Activated naive CD8-positive, alpha-beta T cell treated with anti-CD3 and anti-CD28 coated beads, Interleukin-2, amount 50 U/mL, for 16 hours (primary cell): ENCODE measurements around the gene ARMC2.

Source experiments
- DNase-seq: peaks from one replicate; pipeline ENCODE4 v3.0.0-alpha.2; 2020; ENCODE audit warnings: low read depth, low spot score

Gene ARMC2

DNA sequence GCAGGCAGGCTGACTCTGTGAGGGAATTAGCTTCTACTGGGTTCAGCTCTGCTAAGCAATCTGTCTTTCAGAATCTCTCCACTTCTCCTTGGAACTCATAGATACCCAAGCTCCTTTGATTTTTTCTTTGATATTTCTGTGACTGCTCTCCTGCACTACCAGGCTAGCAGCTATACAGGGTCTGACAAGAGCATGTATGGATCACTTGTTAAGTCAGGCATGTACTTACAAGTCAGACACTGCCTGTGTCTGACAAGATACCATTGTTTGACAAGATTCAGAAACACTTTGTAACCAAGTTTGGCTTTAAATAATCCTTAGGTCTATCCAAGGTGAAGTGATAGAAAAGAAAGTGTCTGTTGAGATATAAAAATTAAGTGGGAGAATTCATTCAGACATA is 167.0 kb downstream of the ARMC2 start:
- DNase-seq, result no peak

DNA sequence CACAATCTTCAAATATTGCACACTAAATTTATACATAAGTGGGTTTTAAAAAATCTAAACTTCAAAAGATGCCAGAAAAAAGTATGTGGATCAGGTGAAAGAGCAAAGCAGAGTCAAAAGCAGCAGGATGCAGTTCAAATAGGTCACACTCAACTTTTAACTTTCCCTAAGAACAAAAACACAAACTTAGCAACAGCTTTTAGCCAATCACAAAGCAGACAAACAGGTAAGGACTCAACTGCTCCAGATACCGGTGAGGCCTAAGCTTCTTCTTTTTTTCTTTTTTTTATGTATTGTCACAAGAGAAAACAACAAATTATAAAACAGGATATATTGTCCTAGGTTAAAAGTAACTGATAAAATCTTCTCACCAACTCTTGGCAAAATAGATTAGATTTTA is 171.7 kb downstream of the ARMC2 start:
- no peak for DNase-seq

DNA sequence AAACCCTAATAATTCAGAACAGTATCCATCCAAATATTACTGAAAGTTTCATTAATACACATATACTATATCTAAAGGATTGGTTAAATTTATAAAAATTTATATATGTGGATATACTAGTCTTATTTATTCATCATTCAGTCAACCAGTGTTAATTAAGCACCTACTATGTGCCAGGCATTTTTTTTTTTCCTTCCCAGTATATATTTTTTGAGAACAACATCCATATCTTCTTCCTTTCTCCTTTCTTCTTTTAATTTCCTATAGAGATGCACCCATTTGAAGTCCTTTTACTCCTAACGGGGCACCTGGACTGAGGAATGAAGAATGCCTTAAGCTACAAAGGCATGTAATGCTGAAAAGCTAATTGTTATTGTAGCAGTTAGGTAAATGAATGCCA is 173.6 kb downstream of the ARMC2 start:
- no peak for DNase-seq

DNA sequence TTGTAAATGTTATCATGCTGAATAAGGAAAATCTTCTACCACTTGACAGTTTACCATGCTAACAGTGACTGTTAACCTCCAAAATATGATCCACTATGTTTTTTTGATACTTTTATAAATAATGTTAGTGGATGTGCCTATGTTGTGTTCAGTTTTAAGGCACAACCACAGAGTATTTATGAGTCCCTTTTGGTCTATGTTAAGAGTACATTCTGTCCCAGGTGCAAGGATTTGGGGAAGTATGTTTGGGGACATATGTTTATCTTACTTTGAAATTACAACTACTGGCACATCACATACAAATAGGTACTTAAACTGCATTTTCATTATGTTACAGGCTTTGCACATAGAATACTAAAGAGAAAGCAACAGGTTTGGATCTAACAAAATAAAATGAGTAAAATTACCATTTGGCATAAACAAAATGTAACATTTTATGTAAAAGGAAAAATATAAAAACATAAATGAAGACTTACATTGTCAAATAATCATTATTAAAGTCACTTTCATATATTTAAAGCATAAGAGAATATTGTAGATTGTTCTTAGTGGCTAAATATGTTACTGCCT is 175.2 kb downstream of the ARMC2 start:
- no peak for DNase-seq
